HCT116 (cell line): ENCODE data around the gene RHCG.

Experiments
- CBX3 ChIP-seq: IDR thresholded peaks from 2 replicates; pipeline ENCODE4 v1.6.1; 2012; ENCODE audit warnings: low read depth
- ELF1 ChIP-seq: IDR thresholded peaks from 2 replicates; pipeline ENCODE4 v1.6.1; 2012; ENCODE audit warnings: low read depth, borderline replicate concordance
- JUND ChIP-seq: IDR thresholded peaks from 2 replicates; pipeline ENCODE4 v1.6.1; 2012
- POLR2A ChIP-seq: IDR thresholded peaks from 2 replicates; pipeline ENCODE4 v1.7.0; 2011; ENCODE audit warnings: borderline replicate concordance; ENCODE audit not compliant: insufficient read depth, insufficient read length; ENCODE audit errors: extremely low read depth
- POLR2AphosphoS5 ChIP-seq: IDR thresholded peaks from 2 replicates; pipeline ENCODE4 v1.6.1; 2011; ENCODE audit warnings: mild to moderate bottlenecking, low read depth, low read length, moderate library complexity
- SRF ChIP-seq: IDR thresholded peaks from 2 replicates; pipeline ENCODE4 v1.6.1; 2012; ENCODE audit warnings: low read depth
- TF ChIP-seq, protein P1 (sequence below), 3 experiments: fragments of 200-600 bp in 1 of 3; sonication (generic) in 1 of 3; IDR thresholded peaks in 2 of 3; conservative IDR thresholded peaks in 1 of 3; 2 replicates each; pipeline ENCODE4 v1.5.1; 2012 to 2017; ENCODE audit warnings: low read depth in 2 of 3, low read length in 2 of 3, antibody characterized with exemption in 1 of 3, borderline replicate concordance in 1 of 3, control low read depth in 1 of 3, mild to moderate bottlenecking in 1 of 3, mixed read lengths in 1 of 3, mixed run types in 1 of 3, moderate library complexity in 1 of 3; ENCODE audit not compliant: insufficient read depth in 1 of 3
- TF ChIP-seq, protein P2 (sequence below): IDR thresholded peaks from 2 replicates; pipeline ENCODE4 v1.6.1; 2012

DNA sequence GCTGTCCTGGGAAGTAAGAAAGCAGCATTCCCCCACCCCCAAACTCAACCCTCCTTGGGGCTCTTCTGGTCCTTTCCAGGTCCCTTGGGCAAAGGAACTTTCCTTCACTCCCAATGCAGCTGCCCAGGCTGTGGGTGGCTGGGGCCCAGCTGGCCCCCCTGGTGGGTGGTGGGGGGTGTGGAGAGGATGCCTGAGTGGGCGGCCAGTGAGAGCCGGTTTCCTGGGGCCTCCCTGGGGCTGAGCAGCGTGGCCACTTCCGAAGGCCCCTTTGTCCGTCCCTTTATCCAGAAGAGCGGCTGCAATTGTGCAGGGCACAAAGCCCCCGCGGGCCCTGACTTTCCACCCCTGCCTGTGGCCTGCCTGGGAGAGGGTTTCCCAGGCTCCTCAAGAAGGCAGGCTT, 61.0 kb downstream of the RHCG start:
- TF ChIP-seq, protein P1, sequence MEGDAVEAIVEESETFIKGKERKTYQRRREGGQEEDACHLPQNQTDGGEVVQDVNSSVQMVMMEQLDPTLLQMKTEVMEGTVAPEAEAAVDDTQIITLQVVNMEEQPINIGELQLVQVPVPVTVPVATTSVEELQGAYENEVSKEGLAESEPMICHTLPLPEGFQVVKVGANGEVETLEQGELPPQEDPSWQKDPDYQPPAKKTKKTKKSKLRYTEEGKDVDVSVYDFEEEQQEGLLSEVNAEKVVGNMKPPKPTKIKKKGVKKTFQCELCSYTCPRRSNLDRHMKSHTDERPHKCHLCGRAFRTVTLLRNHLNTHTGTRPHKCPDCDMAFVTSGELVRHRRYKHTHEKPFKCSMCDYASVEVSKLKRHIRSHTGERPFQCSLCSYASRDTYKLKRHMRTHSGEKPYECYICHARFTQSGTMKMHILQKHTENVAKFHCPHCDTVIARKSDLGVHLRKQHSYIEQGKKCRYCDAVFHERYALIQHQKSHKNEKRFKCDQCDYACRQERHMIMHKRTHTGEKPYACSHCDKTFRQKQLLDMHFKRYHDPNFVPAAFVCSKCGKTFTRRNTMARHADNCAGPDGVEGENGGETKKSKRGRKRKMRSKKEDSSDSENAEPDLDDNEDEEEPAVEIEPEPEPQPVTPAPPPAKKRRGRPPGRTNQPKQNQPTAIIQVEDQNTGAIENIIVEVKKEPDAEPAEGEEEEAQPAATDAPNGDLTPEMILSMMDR (IDR thresholded peaks at IDR 0.05 in 2 of 3, conservative IDR thresholded peaks at IDR 0.05 in 1 of 3; ENCODE audit: borderline replicate concordance in 1 of 3, insufficient read depth in 1 of 3, low read depth in 2 of 3, low read length in 2 of 3) = no peak
- TF ChIP-seq, protein P2, sequence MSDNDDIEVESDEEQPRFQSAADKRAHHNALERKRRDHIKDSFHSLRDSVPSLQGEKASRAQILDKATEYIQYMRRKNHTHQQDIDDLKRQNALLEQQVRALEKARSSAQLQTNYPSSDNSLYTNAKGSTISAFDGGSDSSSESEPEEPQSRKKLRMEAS = no peak
- no peak for TF ChIP-seq CBX3
- no peak for TF ChIP-seq SRF
- TF ChIP-seq POLR2A = no peak
- no peak for TF ChIP-seq POLR2AphosphoS5
- TF ChIP-seq ELF1 = no peak
- no peak for TF ChIP-seq JUND
